Stimulated activated CD8-positive, alpha-beta memory T cell treated with anti-CD3 and anti-CD28 coated beads, Interleukin-15, amount 100 ng/mL, for 48 hours (primary cell): Measurements from ENCODE around the gene PCSK6.
"Not testable (repeated sequence)": the region's sequence is repeated elsewhere in the genome, so short reads cannot be mapped to it uniquely, and the experiment has no call there.

ENCODE experiments used
- DNase-seq, 2 donors: peaks; one replicate each; pipeline ENCODE4 v3.0.0-alpha.2; 2020; ENCODE audit warnings: low read depth in 2 of 2

PCSK6 gene

DNA sequence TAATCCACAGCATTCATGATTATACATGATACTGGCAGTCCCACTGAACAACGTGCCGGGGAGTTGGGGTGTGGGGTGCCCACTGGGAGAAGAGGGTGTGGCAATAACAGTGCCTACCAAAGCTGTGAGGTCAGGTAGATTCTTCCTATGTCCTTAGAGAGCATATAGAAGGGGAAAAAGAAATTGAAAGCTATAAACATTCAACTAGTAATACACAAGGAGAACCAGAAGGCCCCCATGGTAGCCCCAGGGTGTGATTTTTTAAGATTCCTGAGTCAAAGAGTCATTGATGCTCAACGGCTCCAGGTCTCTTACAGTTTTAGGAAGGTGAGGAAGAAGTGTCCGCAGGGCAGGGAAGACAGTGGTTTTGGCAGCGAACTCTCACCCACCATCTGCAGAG lies 25.8 kb downstream of the PCSK6 start:
- not testable (repeated sequence) for DNase-seq

- no peak for DNase-seq
Observed at GRCh38 chr15:101463270-101463669, 26.2 kb downstream of the PCSK6 start.

DNA sequence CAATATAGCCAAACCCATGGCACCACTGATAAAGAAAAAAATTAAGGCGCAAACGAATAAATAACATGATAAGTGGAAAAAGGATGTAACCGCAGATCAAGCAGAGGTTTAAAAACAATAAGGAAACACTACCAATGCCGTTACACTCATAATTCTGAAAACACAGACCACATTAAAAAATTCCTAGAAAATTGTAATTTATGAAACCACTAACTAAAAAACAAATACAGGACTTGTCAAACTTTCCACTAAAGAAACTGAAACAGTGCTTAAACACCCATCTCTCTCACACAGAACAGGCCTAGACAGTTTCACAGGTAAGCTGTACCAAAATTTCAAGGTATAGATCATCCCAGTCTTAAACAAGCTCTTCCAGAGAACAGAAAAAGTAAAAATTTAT lies 28.4 kb downstream of the PCSK6 start:
- no peak for DNase-seq

- no peak for DNase-seq
Observed at GRCh38 chr15:101459579-101460300, 29.8 kb downstream of the PCSK6 start.

DNA sequence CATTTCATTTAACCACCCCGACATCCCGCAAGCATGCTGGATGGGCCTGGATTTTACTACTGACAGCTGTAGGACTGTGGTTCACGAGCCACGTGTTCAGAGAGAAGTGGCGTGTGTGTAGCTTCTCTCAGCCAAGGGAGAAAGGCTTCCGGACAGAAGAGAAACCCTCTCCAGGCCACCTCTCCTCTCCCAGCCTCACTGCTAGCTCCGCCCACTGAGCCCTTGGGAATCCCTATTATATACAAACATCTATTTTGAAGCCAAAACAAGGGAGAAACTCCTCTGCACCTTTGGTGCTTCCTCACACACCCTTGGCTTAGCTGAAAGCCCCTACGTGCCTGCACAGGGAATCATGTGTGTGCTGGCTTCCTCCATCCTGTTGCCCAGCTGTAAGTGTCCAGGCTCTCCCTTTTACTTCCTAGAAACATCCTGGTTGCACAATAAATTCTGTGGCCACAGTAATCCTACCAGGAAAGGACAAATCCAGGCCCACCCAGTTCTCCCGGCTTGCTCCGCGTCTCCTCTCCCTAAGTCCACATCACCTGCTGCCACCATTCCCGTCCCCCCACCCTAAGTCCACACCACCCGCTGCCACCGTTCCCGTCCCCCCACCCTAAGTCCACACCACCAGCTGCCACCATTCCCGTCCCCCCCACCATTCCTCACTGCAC lies 30.5 kb downstream of the PCSK6 start:
- no peak for DNase-seq

DNA sequence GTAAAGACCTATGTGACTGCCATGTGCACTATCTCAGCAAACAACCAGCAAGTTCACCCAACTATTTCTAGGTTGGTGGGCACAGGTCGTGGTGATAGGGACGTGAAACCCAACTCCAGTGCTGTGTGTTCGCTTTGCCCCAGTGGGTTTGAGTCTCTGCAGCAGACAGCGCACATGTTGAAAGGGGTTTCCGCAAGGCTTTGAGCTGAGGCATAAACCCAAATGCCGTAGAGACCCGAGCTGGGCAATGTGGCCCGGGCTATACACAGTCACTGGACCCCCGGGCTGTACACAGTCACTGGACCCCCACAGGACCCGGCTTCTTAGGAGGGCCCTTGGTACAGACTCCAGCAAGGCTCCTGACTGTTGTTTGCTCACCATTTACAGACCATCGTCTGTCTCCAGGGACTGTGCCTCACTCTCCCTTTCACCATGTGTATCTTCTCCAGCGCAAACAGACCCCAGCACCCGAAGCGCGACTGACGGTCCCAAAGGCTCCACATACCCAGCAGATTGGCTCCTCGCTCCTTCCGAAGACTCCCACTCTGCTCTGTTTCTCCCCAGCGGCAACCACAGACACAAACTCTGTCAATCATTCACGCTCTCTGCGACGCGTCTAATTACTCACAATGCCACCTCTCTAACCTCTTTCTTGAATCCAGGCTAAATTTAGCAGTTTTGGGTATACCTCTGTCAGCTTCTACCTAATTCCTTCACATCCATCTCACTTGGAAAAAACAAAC lies 31.2 kb downstream of the PCSK6 start:
- no peak for DNase-seq

- DNase-seq = no peak
Observed at GRCh38 chr15:101457696-101458095, 31.8 kb downstream of the PCSK6 start.

DNA sequence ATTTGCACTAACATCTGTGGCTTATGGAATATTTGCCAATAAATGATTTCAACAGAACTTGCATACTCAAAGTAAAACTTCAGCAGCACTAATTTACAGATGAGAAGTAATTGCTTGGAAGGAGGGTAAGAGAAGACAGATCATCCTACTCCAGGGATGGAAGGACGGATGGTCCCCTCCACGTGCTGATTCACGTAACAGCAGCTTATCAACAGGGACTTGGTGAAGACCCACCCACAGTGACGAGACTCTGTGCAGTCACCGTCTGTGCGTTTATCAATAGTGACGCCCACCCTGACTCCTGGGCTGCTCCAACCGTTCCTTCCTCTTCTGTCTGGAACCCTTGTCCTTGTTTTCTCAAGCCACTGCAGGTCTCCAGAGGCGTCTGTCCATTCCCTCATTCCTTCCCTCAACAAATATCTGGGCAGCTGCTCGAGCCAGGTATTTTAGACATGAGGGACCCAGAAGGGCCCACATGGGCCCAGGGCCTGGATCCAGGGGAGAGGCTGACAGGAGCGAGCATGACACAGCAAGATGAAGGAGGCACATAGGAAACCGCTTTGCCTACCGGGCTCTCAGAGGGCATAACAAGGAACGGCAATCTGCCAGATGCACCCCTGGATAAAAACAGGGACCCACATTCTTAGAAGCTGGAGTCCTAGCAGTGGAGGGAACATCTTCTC lies 33.3 kb downstream of the PCSK6 start:
- DNase-seq = no peak

- DNase-seq = no peak
Observed at GRCh38 chr15:101455291-101456025, 34.0 kb downstream of the PCSK6 start.

DNA sequence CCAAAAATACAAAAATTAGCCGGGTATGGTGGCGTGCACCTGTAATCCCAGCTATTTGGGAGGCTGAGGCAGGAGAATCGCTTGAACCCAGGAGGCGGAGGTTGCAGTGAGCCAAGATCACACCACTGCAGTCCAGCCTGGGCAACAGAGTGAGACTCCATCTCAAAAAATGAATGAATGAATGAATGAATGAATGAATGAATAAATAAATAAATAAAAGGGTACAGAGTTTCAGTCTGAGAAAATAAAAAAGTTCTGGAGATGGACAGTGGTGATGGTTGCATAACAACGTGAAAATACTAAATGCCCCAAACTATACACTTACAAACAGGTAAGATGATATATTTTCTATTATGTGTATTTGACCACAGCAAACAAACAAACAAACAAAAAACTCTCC lies 34.7 kb downstream of the PCSK6 start:
- not testable (repeated sequence) for DNase-seq

- no peak for DNase-seq
Observed at GRCh38 chr15:101454365-101454764, 35.1 kb downstream of the PCSK6 start.

GRCh38 chr15:101453123-101454120 lies 36.1 kb downstream of the PCSK6 start:
- DNase-seq = no peak

GRCh38 chr15:101452572-101452971 lies 36.9 kb downstream of the PCSK6 start:
- no peak for DNase-seq

GRCh38 chr15:101451846-101452245 lies 37.7 kb downstream of the PCSK6 start:
- no peak for DNase-seq

- DNase-seq = no peak
Observed at GRCh38 chr15:101451266-101451799, 38.2 kb downstream of the PCSK6 start.

- DNase-seq = no peak
Observed at GRCh38 chr15:101450403-101451265, 38.9 kb downstream of the PCSK6 start.

GRCh38 chr15:101449471-101450402 lies 39.8 kb downstream of the PCSK6 start:
- no peak for DNase-seq

DNA sequence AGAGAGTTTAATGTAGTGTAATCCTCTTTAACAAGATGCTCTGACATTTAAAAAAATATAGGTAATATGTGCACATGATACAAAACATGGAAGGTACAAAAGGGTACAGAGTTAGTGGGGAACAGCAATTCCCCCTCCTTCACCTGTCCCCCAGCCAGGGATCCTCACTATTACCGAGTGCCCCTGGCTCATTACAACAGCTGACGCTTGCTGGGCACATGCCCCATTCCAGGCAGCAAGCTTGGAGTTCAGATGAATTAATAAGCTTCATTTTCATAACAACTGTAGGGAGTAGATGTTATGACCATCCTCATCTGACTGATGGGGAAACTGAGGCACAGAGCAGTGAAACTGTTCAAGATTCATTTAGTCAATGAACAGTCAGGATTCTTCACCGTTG lies 41.2 kb downstream of the PCSK6 start:
- DNase-seq = no peak
